GM19099 (cell line): ENCODE measurements around the gene LSR.

Experiments used
- POLR2A ChIP-seq: IDR thresholded peaks from 3 replicates; pipeline ENCODE4 v1.6.1; 2011; ENCODE audit warnings: low read depth; ENCODE audit not compliant: insufficient read length; ENCODE audit errors: extremely low read depth

LSR gene

DNA sequence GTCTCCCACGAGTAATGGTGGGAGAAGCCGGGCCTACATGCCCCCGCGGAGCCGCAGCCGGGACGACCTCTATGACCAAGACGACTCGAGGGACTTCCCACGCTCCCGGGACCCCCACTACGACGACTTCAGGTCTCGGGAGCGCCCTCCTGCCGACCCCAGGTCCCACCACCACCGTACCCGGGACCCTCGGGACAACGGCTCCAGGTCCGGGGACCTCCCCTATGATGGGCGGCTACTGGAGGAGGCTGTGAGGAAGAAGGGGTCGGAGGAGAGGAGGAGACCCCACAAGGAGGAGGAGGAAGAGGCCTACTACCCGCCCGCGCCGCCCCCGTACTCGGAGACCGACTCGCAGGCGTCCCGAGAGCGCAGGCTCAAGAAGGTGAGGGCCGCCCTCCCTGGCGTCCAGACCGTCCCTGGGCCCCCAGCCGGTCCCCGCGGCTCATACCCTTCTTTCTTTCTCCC lies 18.6 kb downstream of the LSR start:
- TF ChIP-seq POLR2A: no peak

DNA sequence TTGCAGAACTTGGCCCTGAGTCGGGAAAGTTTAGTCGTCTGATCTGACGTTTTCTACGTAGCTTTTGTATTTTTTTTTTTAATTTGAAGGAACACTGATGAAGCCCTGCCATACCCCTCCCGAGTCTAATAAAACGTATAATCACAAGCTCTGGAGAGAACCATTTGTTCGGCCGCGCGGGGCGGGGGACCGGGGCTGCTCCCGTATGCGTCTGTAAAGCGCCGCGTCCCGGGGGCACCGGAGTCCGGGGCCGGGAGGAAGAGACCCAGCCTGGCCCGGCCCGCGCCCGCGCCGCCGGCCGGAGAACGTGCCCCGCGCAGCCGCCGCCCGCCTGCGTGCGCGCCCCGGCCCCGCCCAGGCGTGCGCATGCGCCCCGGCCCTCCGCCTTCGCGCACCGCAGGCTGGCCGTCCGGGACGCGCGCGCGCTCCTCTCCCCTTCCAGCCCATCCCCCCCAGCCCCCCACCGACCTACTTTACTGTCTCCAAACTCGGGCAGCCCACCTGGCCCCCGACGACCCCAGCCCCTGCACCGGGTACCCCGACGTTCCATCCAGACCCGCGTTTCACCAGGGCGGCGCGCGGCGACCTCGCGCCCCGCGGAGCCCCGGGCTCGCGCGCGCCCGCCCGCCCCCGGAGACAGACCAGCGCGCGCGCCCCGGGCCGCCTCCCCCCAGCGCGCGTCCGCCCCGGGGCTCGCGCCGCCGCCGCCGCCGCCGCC lies 19.2 kb downstream of the LSR start:
- TF ChIP-seq POLR2A: peak; percentile 73

DNA sequence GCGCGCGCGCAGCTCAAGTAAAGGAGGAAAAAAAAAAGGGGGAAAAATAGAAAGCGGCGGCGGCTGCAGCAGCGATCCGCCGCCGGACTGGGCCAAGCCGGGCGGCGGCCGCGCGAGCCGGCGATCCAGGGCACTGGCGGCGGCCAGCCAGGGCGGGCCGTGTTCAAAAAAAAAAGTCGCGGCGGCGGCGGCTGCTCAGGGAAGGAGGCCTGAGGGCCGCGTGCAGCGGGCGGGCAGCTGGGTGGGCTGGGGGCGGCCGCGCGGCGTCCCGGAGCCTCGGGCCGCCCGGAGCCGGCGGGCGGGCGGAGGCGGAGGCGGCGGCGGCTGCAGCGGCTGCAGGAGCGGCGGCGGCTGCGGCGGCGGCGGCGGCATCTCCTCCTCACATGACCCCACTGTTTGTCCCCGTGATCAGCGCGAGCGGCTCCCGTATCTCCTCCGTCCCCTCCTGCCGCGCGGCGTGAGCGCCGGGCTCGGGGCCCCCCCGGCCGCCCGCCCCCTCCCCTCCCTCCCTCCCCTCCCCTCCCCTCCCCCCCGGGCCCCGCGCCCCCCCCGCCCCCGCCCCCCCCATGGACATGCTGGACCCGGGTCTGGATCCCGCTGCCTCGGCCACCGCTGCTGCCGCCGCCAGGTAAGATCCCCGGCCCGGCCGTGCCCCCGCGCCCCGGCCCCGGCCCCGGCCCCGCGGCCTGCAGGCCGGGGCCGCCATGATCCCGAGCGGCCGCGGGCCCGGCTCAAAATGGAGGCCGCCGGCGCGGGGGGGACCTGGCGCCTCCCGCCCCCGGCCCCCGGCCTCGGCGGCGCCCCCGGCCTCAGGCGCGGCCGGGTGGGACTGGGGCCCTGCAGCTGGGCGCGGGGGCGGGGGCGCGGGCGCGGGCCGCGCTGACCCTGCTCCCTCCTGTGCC lies 20.0 kb downstream of the LSR start, which contains the start of gene USF2:
Gene USF2 (plus strand): TSS at position 427 of the 902 bp plus-strand sequence. CDS start 140 bp downstream, at position 567.
- TF ChIP-seq POLR2A: no peak

DNA sequence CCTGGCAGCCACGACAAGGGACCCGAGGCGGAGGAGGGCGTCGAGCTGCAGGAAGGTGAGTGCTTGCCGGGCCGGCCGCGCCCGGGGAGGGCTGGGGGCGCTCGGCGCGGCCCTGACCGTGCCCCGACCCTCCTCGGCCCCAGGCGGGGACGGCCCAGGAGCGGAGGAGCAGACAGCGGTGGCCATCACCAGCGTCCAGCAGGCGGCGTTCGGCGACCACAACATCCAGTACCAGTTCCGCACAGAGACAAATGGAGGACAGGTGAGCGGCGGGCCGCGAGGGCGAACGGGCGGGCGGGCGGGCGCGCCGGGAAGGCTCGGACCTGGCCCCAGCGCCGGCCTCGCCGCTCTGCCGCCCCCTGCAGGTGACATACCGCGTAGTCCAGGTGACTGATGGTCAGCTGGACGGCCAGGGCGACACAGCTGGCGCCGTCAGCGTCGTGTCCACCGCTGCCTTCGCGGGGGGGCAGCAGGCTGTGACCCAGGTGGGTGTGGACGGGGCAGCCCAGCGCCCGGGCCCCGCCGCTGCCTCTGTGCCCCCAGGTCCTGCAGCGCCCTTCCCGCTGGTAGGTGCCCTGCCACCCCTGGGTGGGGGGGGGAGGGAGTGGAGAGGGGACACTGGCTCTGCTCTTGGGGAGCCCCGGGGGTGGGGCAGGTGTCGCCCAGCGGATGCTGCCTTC lies 20.8 kb downstream of the LSR start:
- no peak for TF ChIP-seq POLR2A

DNA sequence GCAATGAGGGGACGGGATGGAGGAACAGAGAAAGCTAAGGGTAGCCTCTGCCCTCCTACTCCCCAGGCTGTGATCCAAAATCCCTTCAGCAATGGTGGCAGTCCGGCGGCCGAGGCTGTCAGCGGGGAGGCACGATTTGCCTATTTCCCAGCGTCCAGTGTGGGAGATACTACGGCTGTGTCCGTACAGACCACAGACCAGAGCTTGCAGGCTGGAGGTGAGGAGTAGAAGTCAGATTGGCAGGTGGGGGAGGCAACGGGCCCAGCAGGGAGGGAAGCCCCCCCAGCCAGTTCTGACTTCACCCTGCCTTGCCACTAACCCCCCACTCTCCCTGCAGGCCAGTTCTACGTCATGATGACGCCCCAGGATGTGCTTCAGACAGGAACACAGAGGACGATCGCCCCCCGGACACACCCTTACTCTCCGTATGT lies 21.6 kb downstream of the LSR start:
- TF ChIP-seq POLR2A: no peak

DNA sequence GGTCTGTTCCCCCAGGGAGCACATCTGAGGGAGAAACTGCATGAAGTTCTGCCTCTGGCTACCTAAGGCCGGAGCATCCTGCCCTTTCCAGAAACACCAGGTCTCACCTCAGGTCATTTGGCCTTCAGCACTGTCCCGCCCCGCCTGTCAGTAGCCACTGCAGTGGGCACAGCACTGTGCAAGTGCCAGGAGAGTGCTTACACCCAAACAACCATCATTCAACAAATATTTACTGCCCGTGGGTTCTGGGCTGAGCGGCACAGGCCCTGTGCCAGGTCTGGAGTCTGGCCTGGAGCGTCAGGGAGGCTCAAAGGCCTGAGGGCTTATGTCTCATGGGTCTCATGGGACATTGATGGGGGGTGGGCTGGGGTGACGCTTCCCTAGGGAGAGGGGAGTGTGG lies 22.7 kb downstream of the LSR start:
- TF ChIP-seq POLR2A: no peak

DNA sequence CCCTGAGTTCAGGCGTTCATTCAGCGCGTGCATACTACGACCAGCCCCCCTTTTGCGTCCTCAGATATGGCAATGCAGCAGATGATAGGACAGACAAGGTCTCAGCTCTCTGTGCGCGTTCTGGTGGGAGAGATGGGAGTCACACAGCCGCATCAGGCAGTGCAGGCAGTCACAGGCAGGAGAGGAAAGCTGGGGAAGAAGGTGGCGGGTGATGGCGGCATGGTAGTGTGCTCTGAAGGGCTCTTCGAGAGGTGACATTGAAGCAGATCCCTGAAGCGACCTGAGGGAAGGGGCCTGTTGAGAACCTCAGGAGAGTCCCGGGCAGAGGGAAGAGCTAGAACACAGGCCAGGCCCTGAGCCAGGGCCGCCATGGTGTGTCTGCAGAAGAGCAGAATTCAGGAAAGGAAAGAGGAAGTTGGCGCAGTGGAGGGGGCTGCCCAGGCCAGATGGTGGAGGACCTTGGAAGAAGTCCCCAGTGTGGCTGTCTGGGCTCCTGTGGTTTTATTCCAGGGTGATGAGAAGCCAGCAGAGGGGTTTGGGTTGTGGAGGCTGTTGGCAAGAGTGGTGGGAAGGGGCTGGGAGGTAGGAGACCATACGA lies 23.4 kb downstream of the LSR start:
- no peak for TF ChIP-seq POLR2A

DNA sequence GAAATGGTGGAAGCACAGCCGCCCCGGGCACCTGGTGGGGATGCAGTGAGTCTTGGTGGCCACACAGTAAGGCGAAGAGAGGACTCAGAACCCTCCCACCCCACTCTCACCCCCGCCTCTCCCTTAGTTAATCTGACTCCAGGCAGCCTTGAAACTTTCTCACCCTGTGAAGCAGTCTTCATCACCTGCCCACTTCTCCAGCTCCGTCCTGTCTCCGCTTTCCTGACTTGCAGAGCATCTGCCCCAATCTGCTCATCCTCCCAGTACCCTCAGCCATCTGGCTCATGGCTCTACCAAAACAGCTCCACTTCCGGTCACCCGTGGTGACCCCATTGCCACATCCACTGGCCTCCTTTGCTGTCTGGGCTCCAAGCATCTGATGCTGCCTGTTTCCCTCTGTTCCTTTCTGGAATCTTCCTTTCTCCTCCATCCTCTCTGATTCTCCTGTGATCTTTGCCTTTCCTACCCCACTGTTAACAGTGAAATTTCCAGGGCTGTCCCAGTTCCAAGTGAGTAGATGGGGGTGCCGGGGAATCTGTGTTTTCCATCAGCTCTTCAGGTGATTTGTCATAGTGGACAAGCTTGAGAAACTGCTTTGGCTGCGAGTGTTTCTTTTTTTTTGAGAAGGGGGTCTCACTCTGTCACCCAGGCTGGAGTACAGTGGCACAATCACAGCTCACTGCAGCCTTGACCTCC lies 24.3 kb downstream of the LSR start:
- no peak for TF ChIP-seq POLR2A

DNA sequence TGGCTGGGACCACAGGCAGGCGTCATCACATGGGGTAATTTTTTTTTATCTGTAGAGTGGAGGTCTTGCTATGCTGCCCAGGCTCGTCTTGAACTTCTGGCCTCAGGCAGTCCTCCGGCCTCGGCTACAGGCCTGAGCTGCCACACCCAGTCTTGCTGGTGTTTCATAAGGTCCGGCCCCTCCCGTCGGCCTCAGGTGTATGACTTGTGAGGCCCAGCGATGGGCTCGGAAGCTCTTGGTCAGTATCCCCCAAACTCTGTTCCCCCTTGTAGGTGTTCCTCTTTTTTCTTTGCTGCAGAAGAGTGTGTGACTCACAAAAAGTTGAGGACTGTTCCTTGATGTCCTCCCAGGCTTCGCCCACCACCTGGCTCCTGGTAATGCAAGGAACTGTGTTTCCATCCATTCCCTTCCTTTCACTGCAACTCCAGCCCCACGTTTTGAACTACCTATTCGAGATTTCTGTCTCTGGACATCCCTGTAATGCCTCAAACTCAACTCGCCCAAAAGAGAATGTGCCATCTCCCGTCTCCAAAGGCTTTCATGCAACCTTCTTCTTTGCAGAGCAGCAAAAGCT lies 25.0 kb downstream of the LSR start:
- TF ChIP-seq POLR2A: no peak

DNA sequence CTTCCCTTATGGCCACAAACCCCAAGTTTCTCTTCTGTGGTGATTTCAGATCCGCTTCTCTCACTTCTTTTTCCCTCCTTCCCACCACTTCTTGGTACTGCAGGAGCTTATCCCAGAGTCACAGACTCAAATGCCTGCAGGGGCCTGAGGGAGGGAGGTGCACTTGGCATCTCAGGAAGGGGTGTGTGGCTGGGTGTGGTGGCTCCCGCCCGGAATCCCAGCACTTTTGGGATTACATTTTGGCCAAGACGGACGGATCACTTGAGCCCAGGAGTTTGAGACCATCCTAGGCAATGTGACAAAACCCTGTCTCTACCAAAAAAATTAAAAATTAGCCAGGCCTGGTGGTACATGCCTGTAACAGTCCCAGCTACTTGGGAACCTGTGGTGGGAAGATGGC lies 25.5 kb downstream of the LSR start:
- TF ChIP-seq POLR2A: no peak

DNA sequence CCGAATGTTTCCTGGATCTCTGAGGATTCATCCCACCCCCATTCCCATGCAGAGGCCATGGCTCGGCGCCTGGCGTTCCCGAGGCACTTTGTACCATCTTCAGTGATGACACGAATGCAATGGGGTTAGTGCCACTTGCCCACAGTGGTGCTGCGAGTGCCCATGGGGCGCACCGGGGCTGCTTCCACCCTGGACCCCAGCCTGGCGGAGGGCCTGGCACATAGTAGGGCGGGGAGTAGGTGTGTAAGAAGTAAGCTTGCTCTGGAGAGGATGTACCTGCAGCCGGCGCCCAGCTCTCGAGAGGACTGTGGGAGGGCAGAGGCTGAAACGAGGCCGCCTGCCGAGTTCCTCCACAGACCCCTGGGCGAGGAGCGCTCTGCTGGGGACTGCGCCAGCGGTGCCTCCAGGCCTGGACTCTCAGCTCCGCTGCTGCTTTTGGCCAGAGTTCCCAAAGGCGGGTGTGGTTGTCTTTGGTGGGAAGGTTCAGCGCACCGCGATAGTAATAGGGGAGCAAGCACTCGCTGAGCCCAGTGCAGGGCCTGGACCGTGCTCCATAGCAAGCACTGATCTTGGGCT lies 28.0 kb downstream of the LSR start:
- no peak for TF ChIP-seq POLR2A

DNA sequence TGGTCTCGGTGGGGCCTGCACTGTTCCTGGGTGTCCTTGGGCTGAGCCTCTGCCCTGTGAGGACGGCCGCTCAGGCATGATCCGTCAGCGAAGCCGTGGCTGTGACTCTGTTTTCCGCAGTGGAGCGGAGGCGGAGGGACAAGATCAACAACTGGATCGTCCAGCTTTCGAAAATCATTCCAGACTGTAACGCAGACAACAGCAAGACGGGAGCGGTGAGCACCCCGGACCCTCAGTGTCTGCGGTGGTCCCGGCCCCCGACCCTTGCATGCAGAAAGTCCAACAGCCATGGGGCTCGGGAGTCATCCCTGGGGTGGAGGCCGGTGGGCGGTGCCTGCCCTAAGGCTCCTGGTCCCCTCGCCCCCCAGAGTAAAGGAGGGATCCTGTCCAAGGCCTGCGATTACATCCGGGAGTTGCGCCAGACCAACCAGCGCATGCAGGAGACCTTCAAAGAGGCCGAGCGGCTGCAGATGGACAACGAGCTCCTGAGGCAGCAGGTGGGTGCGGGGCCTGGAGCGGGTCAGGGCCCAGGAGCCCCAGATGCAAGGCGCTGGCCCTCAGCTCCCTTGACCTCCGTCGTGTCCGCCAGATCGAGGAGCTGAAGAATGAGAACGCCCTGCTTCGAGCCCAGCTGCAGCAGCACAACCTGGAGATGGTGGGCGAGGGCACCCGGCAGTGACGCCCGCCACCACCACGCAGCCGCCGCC lies 29.9 kb downstream of the LSR start:
- no peak for TF ChIP-seq POLR2A

DNA sequence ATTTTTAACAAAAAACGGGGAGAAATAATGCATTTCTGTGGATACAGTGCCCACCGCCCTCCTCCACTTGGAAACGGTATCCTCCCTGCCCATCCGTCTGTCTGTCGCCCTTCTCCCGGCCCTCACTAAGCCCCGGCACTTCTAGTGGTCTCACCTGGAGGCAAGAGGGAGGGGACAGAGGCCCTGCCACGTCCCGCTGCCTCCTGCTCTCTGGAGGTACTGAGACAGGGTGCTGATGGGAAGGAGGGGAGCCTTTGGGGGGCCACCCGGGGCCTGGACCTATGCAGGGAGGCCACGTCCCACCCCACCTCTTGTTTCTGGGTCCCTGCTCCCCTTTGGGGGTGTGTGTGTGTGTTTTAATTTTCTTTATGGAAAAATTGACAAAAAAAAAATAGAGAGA lies 30.6 kb downstream of the LSR start:
- no peak for TF ChIP-seq POLR2A
